Kidney epithelial cell (primary cell): ENCODE measurements around the gene EIF5. TPM values are rescaled to one million over a fixed set of nuclear protein-coding genes. Genes with fewer than 3 reads are reported as not detected.

Experiments
- DNase-seq: peaks from one replicate; pipeline ENCODE4 v3.0.0-alpha.2; 2010; ENCODE audit warnings: low read depth
- H3K27me3 ChIP-seq: 2 replicates; pipeline ENCODE4 v1.6.0; 2011; ENCODE audit warnings: low read length; ENCODE audit not compliant: control insufficient read depth, insufficient read depth
- H3K36me3 ChIP-seq: 2 replicates; pipeline ENCODE4 v1.5.1; 2011; ENCODE audit warnings: low read length; ENCODE audit not compliant: control insufficient read depth, insufficient read depth
- H3K4me3 ChIP-seq: 2 replicates; pipeline ENCODE4 v1.5.1; 2011; ENCODE audit warnings: low read depth, mild to moderate bottlenecking, control low read depth, low read length
- total RNA-seq: library from RNA; depleted of rRNA; stranded (reverse); fragments of >200 nt; gene quantifications from 2 replicates; pipeline ENCODE4 v1.2.3, GENCODE V29; 2015
- TF ChIP-seq, protein P1 (sequence below): IDR thresholded peaks from 2 replicates; pipeline ENCODE4 v1.5.1; 2011; ENCODE audit warnings: mild to moderate bottlenecking, moderate library complexity, low read length, control low read depth, inconsistent platforms; ENCODE audit not compliant: insufficient read depth, poor library complexity, severe bottlenecking

The EIF5 gene
- total RNA-seq, 1 donor from 2014 or later = 254 TPM

DNA sequence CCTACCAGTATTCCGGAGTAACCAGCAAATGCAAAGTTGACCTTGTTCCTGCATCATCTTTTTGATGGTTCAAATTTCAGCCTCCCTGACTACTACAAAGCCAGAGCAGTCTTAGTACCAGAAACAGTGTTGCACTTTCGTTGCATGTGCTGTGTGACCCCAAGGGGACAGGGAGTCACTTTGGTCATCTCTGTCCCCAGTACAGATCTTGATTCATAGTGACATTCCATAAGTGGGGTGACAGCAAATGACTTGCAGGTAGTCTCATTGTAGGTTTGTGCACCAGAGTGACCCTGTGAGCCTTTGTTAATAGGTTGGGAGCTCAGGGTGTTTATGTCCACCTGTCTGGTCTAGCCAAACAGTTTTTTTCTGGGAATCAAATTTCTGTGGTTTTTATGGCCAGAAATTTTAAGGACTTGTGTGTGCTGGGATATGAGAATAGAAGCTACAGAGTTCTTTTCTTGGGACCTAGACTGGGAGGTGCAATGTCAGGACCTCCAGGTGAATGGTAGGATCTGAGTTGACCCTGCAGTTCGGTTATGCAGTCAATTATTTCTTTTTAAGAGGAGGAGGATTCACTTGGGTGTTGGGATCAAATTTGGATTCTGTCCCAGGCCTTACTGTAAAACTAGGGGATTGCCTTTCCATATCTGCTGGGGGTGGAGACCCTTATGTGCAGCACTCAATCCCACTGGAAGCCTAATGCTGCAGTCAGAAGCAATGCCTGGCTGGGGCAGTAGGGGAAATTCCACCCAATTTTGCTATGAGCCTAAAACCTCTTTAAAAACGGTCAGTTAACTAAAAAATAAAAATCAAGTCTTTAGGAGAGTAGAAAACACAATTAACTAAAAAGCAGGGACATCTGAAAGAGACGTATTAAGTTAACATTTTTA lies 10.1 kb downstream of the EIF5 start:
- Histone ChIP-seq H3K36me3 (peaks cover 2% of the 10 kb centered on the region), H3K27me3 (no peaks in the 10 kb centered on the region), H3K4me3 (no peak overlapping the region)
- TF ChIP-seq, protein P1, sequence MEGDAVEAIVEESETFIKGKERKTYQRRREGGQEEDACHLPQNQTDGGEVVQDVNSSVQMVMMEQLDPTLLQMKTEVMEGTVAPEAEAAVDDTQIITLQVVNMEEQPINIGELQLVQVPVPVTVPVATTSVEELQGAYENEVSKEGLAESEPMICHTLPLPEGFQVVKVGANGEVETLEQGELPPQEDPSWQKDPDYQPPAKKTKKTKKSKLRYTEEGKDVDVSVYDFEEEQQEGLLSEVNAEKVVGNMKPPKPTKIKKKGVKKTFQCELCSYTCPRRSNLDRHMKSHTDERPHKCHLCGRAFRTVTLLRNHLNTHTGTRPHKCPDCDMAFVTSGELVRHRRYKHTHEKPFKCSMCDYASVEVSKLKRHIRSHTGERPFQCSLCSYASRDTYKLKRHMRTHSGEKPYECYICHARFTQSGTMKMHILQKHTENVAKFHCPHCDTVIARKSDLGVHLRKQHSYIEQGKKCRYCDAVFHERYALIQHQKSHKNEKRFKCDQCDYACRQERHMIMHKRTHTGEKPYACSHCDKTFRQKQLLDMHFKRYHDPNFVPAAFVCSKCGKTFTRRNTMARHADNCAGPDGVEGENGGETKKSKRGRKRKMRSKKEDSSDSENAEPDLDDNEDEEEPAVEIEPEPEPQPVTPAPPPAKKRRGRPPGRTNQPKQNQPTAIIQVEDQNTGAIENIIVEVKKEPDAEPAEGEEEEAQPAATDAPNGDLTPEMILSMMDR = no peak
- no peak for DNase-seq

DNA sequence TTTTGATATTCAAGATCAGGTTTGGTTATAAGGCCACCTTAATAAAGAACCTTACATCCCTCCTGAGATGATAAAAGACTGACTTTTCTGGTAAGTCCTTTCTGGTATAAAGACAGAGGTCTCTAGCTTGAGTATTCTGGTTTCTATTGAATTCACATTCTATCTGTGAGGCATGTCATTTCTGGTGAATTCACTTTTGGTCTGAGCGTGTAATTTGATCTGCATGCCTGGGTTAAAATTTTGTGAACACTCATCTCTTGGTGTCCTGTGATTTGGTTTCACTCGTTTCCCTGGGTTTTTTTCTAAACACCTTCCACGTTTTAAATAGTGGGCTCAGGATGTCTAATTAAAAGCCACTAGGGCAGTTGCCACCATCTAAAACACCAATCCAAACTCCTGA lies 12.2 kb downstream of the EIF5 start:
- no peak overlapping the region for H3K4me3 ChIP-seq
- TF ChIP-seq, protein P1 = no peak
- H3K36me3 ChIP-seq = peaks cover 2% of the 10 kb centered on the region
- no peaks in the 10 kb centered on the region for H3K27me3 ChIP-seq
- DNase-seq = no peak

DNA sequence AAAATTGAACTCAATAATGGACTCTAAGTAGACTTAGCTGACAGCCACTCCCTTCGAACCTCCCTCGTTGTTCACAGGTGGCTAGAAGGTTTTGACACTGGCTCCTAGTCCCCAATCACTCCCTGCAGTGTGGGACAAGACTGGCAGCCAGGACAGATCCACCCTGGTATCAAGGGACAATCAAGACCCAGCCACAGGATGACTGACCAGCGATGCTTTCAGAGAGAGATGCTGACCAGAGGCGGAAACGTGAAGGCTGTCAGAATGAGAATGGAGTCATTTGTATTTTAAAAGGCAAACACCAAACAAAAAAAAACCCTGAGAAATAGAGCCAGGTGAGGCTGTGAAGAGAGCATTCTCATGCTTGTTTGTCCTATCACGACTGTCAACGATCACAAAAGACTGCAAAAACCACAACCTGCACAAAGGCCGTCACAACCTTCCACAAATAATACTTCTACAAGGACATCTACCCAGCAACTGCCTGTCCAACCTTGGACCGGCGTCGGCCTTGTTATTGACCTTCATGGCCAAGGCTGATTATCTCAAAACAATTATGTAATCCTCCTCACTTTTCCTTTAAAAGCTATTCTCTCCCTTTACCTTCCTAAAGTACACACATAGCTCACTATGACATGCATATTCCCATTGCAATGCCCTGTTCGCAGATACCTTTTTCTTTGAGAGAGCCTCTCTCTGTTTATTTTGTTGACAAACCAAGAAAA lies 13.2 kb downstream of the EIF5 start:
- TF ChIP-seq, protein P1 = no peak
- DNase-seq = no peak
- no peaks in the 10 kb centered on the region for H3K27me3 ChIP-seq
- H3K36me3 ChIP-seq = peaks cover 1% of the 10 kb centered on the region
- no peak overlapping the region for H3K4me3 ChIP-seq

DNA sequence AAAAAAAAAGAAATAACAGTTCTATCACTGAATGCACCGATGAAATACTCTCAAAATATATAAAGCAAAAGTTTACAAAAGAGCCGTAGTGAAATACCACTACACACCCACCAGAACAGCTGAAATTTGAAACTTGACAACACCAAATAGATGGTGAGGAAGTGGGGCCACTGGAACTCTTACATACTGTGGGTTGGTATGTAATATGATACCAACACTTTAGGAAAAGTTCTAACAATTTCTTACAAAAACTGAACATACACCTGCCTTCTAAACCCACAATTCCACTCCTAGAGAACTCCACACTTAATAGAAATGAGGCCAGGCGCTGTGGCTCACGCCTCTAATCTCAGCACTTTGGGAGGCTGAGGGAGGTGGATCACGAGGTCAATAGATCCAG lies 14.1 kb downstream of the EIF5 start:
- Histone ChIP-seq H3K4me3 (no peak overlapping the region), H3K36me3 (peaks cover 1% of the 10 kb centered on the region), H3K27me3 (no peaks in the 10 kb centered on the region)
- TF ChIP-seq, protein P1 = no peak
- DNase-seq = no peak

DNA sequence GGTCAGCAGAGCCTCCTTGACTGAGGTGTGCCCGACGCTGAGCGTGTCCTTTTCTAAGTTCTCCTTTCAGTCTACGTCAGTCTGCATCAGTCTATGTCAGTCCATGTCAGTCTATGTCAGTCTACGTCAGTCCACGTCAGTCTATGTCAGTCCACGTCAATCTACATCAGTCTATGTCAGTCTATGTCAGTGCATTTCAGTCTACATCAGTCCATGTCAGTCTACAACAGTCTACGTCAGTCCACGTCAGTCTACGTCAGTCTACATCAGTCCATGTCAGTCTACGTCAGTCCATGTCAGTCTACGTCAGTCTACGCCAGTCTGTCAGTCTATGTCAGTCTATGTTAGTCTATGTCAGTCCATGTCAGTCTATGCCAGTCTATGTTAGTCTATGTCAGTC lies 15.9 kb downstream of the EIF5 start:
- TF ChIP-seq, protein P1 = no peak
- no peaks in the 10 kb centered on the region for H3K27me3 ChIP-seq
- DNase-seq = no peak
- H3K4me3 ChIP-seq = no peak overlapping the region
- no peaks in the 10 kb centered on the region for H3K36me3 ChIP-seq
